Tibial nerve (tissue), 4 donors: ENCODE measurements around the gene TNFRSF19. TPM values are rescaled to one million over a fixed set of nuclear protein-coding genes. Genes with fewer than 3 reads are reported as not detected.
A peak's percentile ranks its signal among the peaks of the same experiment; 100 is the strongest.

Experiments used
- DNase-seq, 2 donors: peaks; one replicate each; pipeline ENCODE4 v3.0.0-alpha.2; 2019; ENCODE audit warnings: low spot score in 2 of 2
- H3K27ac ChIP-seq, 4 donors: fragments of 200-600 bp; sonication (generic) in 3 of 4; one replicate each; pipeline ENCODE4 v1.5.1; 2017 to 2019; ENCODE audit warnings: mild to moderate bottlenecking in 1 of 4
- H3K27me3 ChIP-seq, 2 donors: fragments of 200-600 bp; sonication (generic) in 1 of 2; one replicate each; pipeline versions ENCODE4 v1.5.1 to v1.6.0; 2017 to 2019
- H3K36me3 ChIP-seq, 3 donors: fragments of 200-600 bp; sonication (generic); one replicate each; pipeline ENCODE4 v1.5.1; 2018 to 2019
- H3K4me1 ChIP-seq, 4 donors: fragments of 200-600 bp; sonication (generic) in 3 of 4; one replicate each; pipeline ENCODE4 v1.5.1; 2017 to 2019
- H3K4me3 ChIP-seq, 4 donors: fragments of 200-600 bp; sonication (generic) in 3 of 4; one replicate each; pipeline ENCODE4 v1.5.1; 2017 to 2019; ENCODE audit warnings: mild to moderate bottlenecking in 1 of 4, moderate library complexity in 1 of 4
- H3K9me3 ChIP-seq, 4 donors: fragments of 200-600 bp; sonication (generic) in 3 of 4; one replicate each; pipeline ENCODE4 v1.5.1; 2017 to 2019
- CTCF ChIP-seq, 5 experiments: fragments of 200-600 bp in 3 of 5; fragments of 450-650 bp in 2 of 5; sonication (generic) in 3 of 5; IDR thresholded peaks; one replicate each; pipeline ENCODE4 v1.5.1; 2016 to 2019; ENCODE audit warnings: antibody characterized with exemption in 5 of 5, mild to moderate bottlenecking in 3 of 5, moderate library complexity in 2 of 5
- EP300 ChIP-seq, 2 donors: sonication (generic); formaldehyde crosslinking; IDR thresholded peaks; one replicate each; pipeline ENCODE4 v1.6.1; 2017; ENCODE audit warnings: antibody characterized with exemption in 2 of 2, mild to moderate bottlenecking in 1 of 2
- POLR2A ChIP-seq, 2 donors: fragments of 450-650 bp; IDR thresholded peaks; one replicate each; pipeline ENCODE4 v1.6.1; 2017; ENCODE audit warnings: antibody characterized with exemption in 2 of 2, mild to moderate bottlenecking in 2 of 2, moderate library complexity in 2 of 2
- WGBS, 2 donors: methylation state at CpG; one replicate each; pipeline ENCODE4 v1.1.5; 2018; 5-methylcytosine and 5-hydroxymethylcytosine counted together
- total RNA-seq, 4 donors: library from RNA; depleted of rRNA; stranded (reverse); fragments of >200 nt; gene quantifications; one replicate each; pipeline ENCODE4 v1.1.0, GENCODE V29; 2016

The TNFRSF19 gene
- total RNA-seq, 4 donors from 2014 or later: 10.7 to 24.3 (median 20.3) TPM

- 84 to 88% methylated on average over 1 of the region's 1 CpG for WGBS, 2 donors
- no peaks in the 10 kb centered on the region for H3K4me1 ChIP-seq
- H3K27ac ChIP-seq: peak overlapping the region in 1 of 4 donors; percentile 55
- H3K4me3 ChIP-seq: no peak overlapping the region
- no peaks in the 10 kb centered on the region for H3K9me3 ChIP-seq
- no peak for DNase-seq
- H3K36me3 ChIP-seq: no peaks in the 10 kb centered on the region
- TF ChIP-seq POLR2A (IDR thresholded peaks at IDR 0.05) (no peak), EP300 (IDR thresholded peaks at IDR 0.05) (no peak), CTCF (IDR thresholded peaks at IDR 0.05) (no peak)
- H3K27me3 ChIP-seq: no peaks in the 10 kb centered on the region
These were observed 18.0 kb upstream of the TNFRSF19 start for GRCh38 chr13:23552171-23552570.

GRCh38 chr13:23552661-23553060, 17.6 kb upstream of the TNFRSF19 start:
- no peak for DNase-seq
- Histone ChIP-seq H3K9me3 (no peaks in the 10 kb centered on the region), H3K27me3 (no peaks in the 10 kb centered on the region), H3K27ac (peak overlapping the region in 1 of 4 donors; percentile 55), H3K4me1 (no peaks in the 10 kb centered on the region), H3K4me3 (no peak overlapping the region), H3K36me3 (no peaks in the 10 kb centered on the region)
- no peak for TF ChIP-seq CTCF (IDR thresholded peaks at IDR 0.05)
- no peak for TF ChIP-seq POLR2A (IDR thresholded peaks at IDR 0.05)
- no peak for TF ChIP-seq EP300 (IDR thresholded peaks at IDR 0.05)
- WGBS, 2 donors: 92 to 97% methylated on average over 2 of the region's 2 CpGs

GRCh38 chr13:23554000-23554399, 16.2 kb upstream of the TNFRSF19 start:
- no peak for TF ChIP-seq CTCF (IDR thresholded peaks at IDR 0.05)
- TF ChIP-seq POLR2A (IDR thresholded peaks at IDR 0.05): no peak
- TF ChIP-seq EP300 (IDR thresholded peaks at IDR 0.05): no peak
- no peak for DNase-seq
- no peaks in the 10 kb centered on the region for H3K9me3 ChIP-seq
- peaks cover 0 to 4% (median 0%) of the 10 kb centered on the region in 4 donors for H3K4me1 ChIP-seq
- WGBS, 2 donors: 69 to 93% methylated on average over 3 of the region's 3 CpGs
- no peak overlapping the region for H3K4me3 ChIP-seq
- no peaks in the 10 kb centered on the region for H3K36me3 ChIP-seq
- H3K27ac ChIP-seq: no peak overlapping the region
- H3K27me3 ChIP-seq: no peaks in the 10 kb centered on the region

- TF ChIP-seq CTCF (IDR thresholded peaks at IDR 0.05): no peak
- TF ChIP-seq POLR2A (IDR thresholded peaks at IDR 0.05): no peak
- TF ChIP-seq EP300 (IDR thresholded peaks at IDR 0.05): no peak
- WGBS, 2 donors: 91 to 93% methylated on average over 5 of the region's 5 CpGs
- Histone ChIP-seq H3K4me1 (peaks cover 0 to 16% (median 0%) of the 10 kb centered on the region in 4 donors), H3K27me3 (no peaks in the 10 kb centered on the region), H3K27ac (no peak overlapping the region), H3K4me3 (no peak overlapping the region), H3K36me3 (no peaks in the 10 kb centered on the region), H3K9me3 (no peaks in the 10 kb centered on the region)
- no peak for DNase-seq
These were observed 13.2 kb upstream of the TNFRSF19 start for GRCh38 chr13:23557043-23557442.

GRCh38 chr13:23557733-23558132, 12.5 kb upstream of the TNFRSF19 start:
- Histone ChIP-seq H3K36me3 (no peaks in the 10 kb centered on the region), H3K27ac (peak overlapping the region in 1 of 4 donors; percentile 46), H3K9me3 (no peaks in the 10 kb centered on the region), H3K4me3 (no peak overlapping the region), H3K27me3 (no peaks in the 10 kb centered on the region), H3K4me1 (peaks cover 0 to 16% (median under 1%) of the 10 kb centered on the region in 4 donors)
- WGBS, 2 donors: 93 to 99% methylated on average over 2 of the region's 2 CpGs
- TF ChIP-seq POLR2A (IDR thresholded peaks at IDR 0.05) (no peak), EP300 (IDR thresholded peaks at IDR 0.05) (no peak), CTCF (IDR thresholded peaks at IDR 0.05) (no peak)
- DNase-seq: no peak
